PC-3 (cell line): ENCODE results near the gene ADGRV1.

Experiments
- CTCF ChIP-seq: fragments of 300-600 bp; sonication (generic); conservative IDR thresholded peaks from 2 replicates; pipeline ENCODE4 v1.5.1; 2017; ENCODE audit warnings: antibody characterized with exemption, low read depth, mild to moderate bottlenecking, low read length
- EZH2 ChIP-seq: fragments of 300-600 bp; sonication (generic); IDR thresholded peaks from one replicate; pipeline ENCODE4 v1.6.1; 2017; ENCODE audit warnings: antibody characterized with exemption, mild to moderate bottlenecking, low read length; ENCODE audit not compliant: unreplicated experiment
- EZH2phosphoT487 ChIP-seq: fragments of 300-600 bp; sonication (generic); IDR thresholded peaks from 2 replicates; pipeline ENCODE4 v1.6.1; 2018; ENCODE audit warnings: mild to moderate bottlenecking, antibody characterized with exemption, low read length, borderline replicate concordance

DNA sequence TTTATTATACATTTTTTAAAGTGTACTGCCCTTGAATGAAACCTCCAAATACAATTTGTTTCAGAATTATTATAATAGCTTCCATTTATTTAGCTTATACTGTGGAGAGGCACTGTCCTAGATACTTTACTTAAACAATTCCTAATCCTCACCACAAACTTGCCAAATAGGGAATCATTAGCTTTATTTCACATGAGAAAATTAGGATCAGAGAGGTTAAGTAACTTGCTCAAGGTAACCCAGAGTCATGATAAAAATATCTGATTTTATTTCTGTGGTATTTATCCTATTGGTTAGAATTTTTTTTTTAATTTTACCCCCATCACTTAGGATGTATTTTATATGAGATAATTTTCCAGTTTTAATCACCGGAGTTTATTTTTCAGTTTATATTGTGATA lies 78.4 kb downstream of the ADGRV1 start:
- TF ChIP-seq CTCF = no peak
- TF ChIP-seq EZH2phosphoT487 = no peak
- no peak for TF ChIP-seq EZH2
